Measurements from ENCODE around the gene ARG1. TPM values are rescaled to one million over a fixed set of nuclear protein-coding genes. Genes with fewer than 3 reads are reported as not detected.
A peak's percentile ranks its signal among the peaks of the same experiment; 100 is the strongest.

Gene ARG1
- total and polyA plus RNA-seq, 4 donors: 0.87 to 4.6 TPM; not detected in 2

DNA sequence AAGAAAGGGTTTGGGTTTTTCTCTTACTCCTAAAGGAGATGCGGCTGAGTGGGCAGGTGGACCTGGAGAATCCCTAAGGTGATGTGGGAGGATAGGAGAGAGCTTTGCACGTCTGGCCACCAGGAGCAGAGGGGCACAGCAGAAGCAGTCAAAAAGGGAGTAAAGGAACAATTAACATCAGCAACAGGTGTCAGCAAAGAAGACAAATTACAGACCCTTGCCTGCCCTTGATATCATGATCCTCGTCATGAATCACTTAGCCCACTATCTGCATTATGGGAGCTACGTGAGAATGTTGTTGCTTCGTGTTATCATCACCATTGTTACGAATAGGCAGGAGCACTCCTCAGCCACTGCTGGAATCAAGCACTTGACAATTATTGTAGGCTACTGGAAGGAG lies 25.5 kb upstream of the ARG1 start:
- Histone ChIP-seq H3K27ac (ENCODE audit: low read depth in 1 of 2, low read length in 2 of 2) (no peak overlapping the region), H3K4me1 (ENCODE audit: control insufficient read depth in 1 of 2, insufficient read depth in 2 of 2, low read length in 2 of 2) (no peaks in the 10 kb centered on the region), H3K27me3 (ENCODE audit: control insufficient read depth in 1 of 2, insufficient read depth in 2 of 2, low read length in 1 of 2) (no peaks in the 10 kb centered on the region), H3K4me3 (ENCODE audit: low read length in 2 of 2) (no peak overlapping the region), H3K9me3 (ENCODE audit: control insufficient read depth, low read length) (no peaks in the 10 kb centered on the region), H3K36me3 (ENCODE audit: control insufficient read depth in 1 of 2, insufficient read depth in 2 of 2, low read length in 1 of 2) (no peaks in the 10 kb centered on the region)
- WGBS, 2 donors: 77 to 82% methylated on average over 6 of the region's 6 CpGs
- ATAC-seq (ENCODE audit: low FRiP score) (no peak), DNase-seq (no peak)
- intact Hi-C loops (cut with DNase I): no loop called here

- H3K4me1 ChIP-seq (ENCODE audit: control insufficient read depth in 1 of 2, insufficient read depth in 2 of 2, low read length in 2 of 2): no peaks in the 10 kb centered on the region
- 68 to 76% methylated on average over 1 of the region's 1 CpG for WGBS, 2 donors
- H3K27me3 ChIP-seq (ENCODE audit: control insufficient read depth in 1 of 2, insufficient read depth in 2 of 2, low read length in 1 of 2): no peaks in the 10 kb centered on the region
- H3K36me3 ChIP-seq (ENCODE audit: control insufficient read depth in 1 of 2, insufficient read depth in 2 of 2, low read length in 1 of 2): no peaks in the 10 kb centered on the region
- intact Hi-C loops (cut with DNase I): no loop called here
- ATAC-seq (ENCODE audit: low FRiP score): no peak
- H3K4me3 ChIP-seq (ENCODE audit: low read length in 2 of 2): no peak overlapping the region
- no peak for DNase-seq
- no peaks in the 10 kb centered on the region for H3K9me3 ChIP-seq (ENCODE audit: control insufficient read depth, low read length)
- no peak overlapping the region for H3K27ac ChIP-seq (ENCODE audit: low read depth in 1 of 2, low read length in 2 of 2)
Measured at GRCh38 chr6:131548441-131548840, 24.6 kb upstream of the ARG1 start.

GRCh38 chr6:131549811-131550210 lies 23.2 kb upstream of the ARG1 start:
- DNase-seq: no peak
- H3K27ac ChIP-seq (ENCODE audit: low read depth in 1 of 2, low read length in 2 of 2): no peak overlapping the region
- H3K36me3 ChIP-seq (ENCODE audit: control insufficient read depth in 1 of 2, insufficient read depth in 2 of 2, low read length in 1 of 2): no peaks in the 10 kb centered on the region
- no peak for ATAC-seq (ENCODE audit: low FRiP score)
- no peaks in the 10 kb centered on the region for H3K4me1 ChIP-seq (ENCODE audit: control insufficient read depth in 1 of 2, insufficient read depth in 2 of 2, low read length in 2 of 2)
- H3K4me3 ChIP-seq (ENCODE audit: low read length in 2 of 2): no peak overlapping the region
- H3K9me3 ChIP-seq (ENCODE audit: control insufficient read depth, low read length): no peaks in the 10 kb centered on the region
- H3K27me3 ChIP-seq (ENCODE audit: control insufficient read depth in 1 of 2, insufficient read depth in 2 of 2, low read length in 1 of 2): no peaks in the 10 kb centered on the region
- WGBS, 2 donors: 45 to 53% methylated on average over 2 of the region's 2 CpGs
- intact Hi-C loops (cut with DNase I): no loop called here

GRCh38 chr6:131551902-131552301 lies 21.1 kb upstream of the ARG1 start:
- Histone ChIP-seq H3K27ac (ENCODE audit: low read depth in 1 of 2, low read length in 2 of 2) (no peak overlapping the region), H3K4me3 (ENCODE audit: low read length in 2 of 2) (no peak overlapping the region), H3K4me1 (ENCODE audit: control insufficient read depth in 1 of 2, insufficient read depth in 2 of 2, low read length in 2 of 2) (no peaks in the 10 kb centered on the region), H3K9me3 (ENCODE audit: control insufficient read depth, low read length) (no peaks in the 10 kb centered on the region), H3K36me3 (ENCODE audit: control insufficient read depth in 1 of 2, insufficient read depth in 2 of 2, low read length in 1 of 2) (no peaks in the 10 kb centered on the region), H3K27me3 (ENCODE audit: control insufficient read depth in 1 of 2, insufficient read depth in 2 of 2, low read length in 1 of 2) (no peaks in the 10 kb centered on the region)
- intact Hi-C loops (cut with DNase I): no loop called here
- no peak for DNase-seq
- WGBS, 2 donors: 20 to 22% methylated on average over 4 of the region's 4 CpGs
- no peak for ATAC-seq (ENCODE audit: low FRiP score)

DNA sequence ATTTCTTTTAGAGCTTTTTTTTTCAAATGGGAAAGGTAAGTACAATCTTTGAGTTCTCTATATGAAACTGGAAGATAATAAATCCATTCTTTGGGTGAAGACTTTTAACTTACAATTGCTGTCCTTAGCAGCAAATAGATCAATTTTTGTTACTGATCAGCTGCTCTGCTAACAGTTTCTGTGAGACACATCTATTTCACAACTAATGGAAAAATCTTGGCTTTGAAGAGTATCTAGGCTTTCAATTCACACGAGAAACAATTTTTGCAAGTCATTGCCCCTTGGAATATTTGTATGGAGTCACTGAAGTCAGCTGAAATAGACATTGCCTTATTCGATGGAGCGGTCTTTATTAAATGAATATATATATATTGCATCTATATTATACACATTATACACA lies 20.5 kb upstream of the ARG1 start:
- Histone ChIP-seq H3K27ac (ENCODE audit: low read depth in 1 of 2, low read length in 2 of 2) (no peak overlapping the region), H3K9me3 (ENCODE audit: control insufficient read depth, low read length) (no peaks in the 10 kb centered on the region), H3K4me3 (ENCODE audit: low read length in 2 of 2) (no peak overlapping the region), H3K27me3 (ENCODE audit: control insufficient read depth in 1 of 2, insufficient read depth in 2 of 2, low read length in 1 of 2) (no peaks in the 10 kb centered on the region), H3K4me1 (ENCODE audit: control insufficient read depth in 1 of 2, insufficient read depth in 2 of 2, low read length in 2 of 2) (no peaks in the 10 kb centered on the region), H3K36me3 (ENCODE audit: control insufficient read depth in 1 of 2, insufficient read depth in 2 of 2, low read length in 1 of 2) (no peaks in the 10 kb centered on the region)
- 83 to 88% methylated on average over 3 of the region's 3 CpGs for WGBS, 2 donors
- intact Hi-C loops (cut with DNase I): no loop called here
- ATAC-seq (ENCODE audit: low FRiP score): no peak
- no peak for DNase-seq

DNA sequence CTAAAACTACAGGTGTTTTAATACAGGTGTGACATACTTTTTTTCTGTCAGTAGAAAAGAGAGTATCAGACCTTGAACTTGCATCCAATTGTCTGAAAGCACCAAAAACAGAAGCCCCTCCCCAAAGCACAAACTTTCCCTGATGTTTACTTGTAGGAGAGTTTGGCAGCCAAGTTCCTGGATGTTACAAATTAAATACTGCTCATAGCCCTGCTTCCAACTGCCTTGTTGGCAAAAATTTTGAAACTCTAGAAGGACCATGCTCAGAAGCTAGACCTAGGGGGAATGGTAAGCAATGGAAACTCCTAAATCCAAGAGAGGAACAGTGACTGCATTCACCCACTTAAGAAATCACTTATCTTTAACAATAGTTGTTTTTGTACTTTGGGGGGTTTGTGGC lies 17.0 kb upstream of the ARG1 start:
- ATAC-seq (ENCODE audit: low FRiP score): no peak
- Histone ChIP-seq H3K27me3 (ENCODE audit: control insufficient read depth in 1 of 2, insufficient read depth in 2 of 2, low read length in 1 of 2) (no peaks in the 10 kb centered on the region), H3K36me3 (ENCODE audit: control insufficient read depth in 1 of 2, insufficient read depth in 2 of 2, low read length in 1 of 2) (no peaks in the 10 kb centered on the region), H3K4me1 (ENCODE audit: control insufficient read depth in 1 of 2, insufficient read depth in 2 of 2, low read length in 2 of 2) (no peaks in the 10 kb centered on the region), H3K9me3 (ENCODE audit: control insufficient read depth, low read length) (no peaks in the 10 kb centered on the region), H3K27ac (ENCODE audit: low read depth in 1 of 2, low read length in 2 of 2) (no peak overlapping the region), H3K4me3 (ENCODE audit: low read length in 2 of 2) (no peak overlapping the region)
- intact Hi-C loops (cut with DNase I): no loop called here
- DNase-seq: no peak

DNA sequence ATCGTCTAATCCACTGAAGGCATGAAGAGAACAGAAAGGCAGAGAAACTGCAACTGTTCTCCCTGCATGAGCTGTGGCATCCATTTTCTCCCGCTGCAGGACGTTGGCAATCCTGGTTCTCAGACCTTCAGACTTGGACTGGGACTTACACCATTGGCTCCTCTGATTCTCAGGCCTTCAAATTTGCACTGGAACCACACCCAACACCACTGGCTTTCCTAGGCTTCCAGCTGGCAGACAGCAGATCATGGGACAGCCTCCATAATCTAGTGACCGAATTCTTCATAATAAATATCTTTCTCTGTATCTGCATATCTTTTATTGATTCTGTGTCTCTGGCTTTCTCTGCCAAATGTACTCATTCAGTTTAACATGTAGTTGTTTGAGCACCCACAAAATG lies 14.1 kb upstream of the ARG1 start:
- no peak overlapping the region for H3K4me3 ChIP-seq (ENCODE audit: low read length in 2 of 2)
- H3K27ac ChIP-seq (ENCODE audit: low read depth in 1 of 2, low read length in 2 of 2): no peak overlapping the region
- H3K27me3 ChIP-seq (ENCODE audit: control insufficient read depth in 1 of 2, insufficient read depth in 2 of 2, low read length in 1 of 2): no peaks in the 10 kb centered on the region
- H3K4me1 ChIP-seq (ENCODE audit: control insufficient read depth in 1 of 2, insufficient read depth in 2 of 2, low read length in 2 of 2): no peaks in the 10 kb centered on the region
- DNase-seq: no peak
- H3K9me3 ChIP-seq (ENCODE audit: control insufficient read depth, low read length): no peaks in the 10 kb centered on the region
- 74 to 80% methylated on average over 4 of the region's 4 CpGs for WGBS, 2 donors
- peak; percentile 38 for ATAC-seq (ENCODE audit: low FRiP score)
- no peaks in the 10 kb centered on the region for H3K36me3 ChIP-seq (ENCODE audit: control insufficient read depth in 1 of 2, insufficient read depth in 2 of 2, low read length in 1 of 2)
- intact Hi-C loops (cut with DNase I): no loop called here

DNA sequence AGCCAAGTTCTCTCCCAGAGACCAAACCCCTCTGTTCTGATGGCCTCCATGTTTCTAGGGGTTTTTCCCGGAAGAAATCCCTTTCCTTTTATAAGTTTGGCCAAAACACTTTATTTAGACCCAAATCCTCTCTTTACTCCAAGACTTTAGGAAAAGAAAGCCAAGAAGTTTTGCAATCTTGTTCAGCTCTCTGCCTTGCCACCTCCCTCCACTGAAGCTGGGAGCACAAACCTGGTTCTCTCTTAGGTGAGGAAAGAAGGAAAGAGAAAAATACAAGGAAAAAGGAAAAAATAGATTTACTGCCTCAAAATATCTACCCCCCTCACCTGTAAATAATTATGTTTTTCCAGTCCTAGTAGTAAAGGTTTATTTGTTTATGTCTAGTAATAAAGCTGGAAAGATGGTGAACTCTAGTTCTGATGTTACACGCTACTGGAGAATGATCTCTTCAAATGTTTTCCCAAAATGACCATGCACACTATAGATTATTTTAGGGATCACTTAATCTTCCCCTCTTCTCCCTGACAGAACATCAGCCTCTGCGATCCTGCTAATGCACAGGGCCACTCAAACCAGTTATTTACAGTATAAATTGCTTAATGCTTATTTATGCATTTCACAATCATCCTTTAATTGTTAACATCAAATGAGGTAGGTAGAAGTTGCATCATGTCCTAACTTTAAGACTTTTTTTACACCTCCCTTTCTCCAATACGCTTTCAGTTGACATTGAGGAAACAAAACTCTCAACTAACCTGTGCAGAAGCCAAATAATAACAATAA lies 10.9 kb upstream of the ARG1 start:
- intact Hi-C loops (cut with DNase I): no loop called here
- ATAC-seq (ENCODE audit: low FRiP score): no peak

GRCh38 chr6:131565056-131565455 lies 8.0 kb upstream of the ARG1 start:
- no peak overlapping the region for H3K27ac ChIP-seq (ENCODE audit: low read depth in 1 of 2, low read length in 2 of 2)
- DNase-seq (no peak), ATAC-seq (ENCODE audit: low FRiP score) (no peak)
- H3K9me3 ChIP-seq (ENCODE audit: control insufficient read depth, low read length): no peaks in the 10 kb centered on the region
- H3K36me3 ChIP-seq (ENCODE audit: control insufficient read depth in 1 of 2, insufficient read depth in 2 of 2, low read length in 1 of 2): no peaks in the 10 kb centered on the region
- whole genome bisulfite sequencing, 2 donors: 61 to 67% methylated on average over 2 of the region's 2 CpGs
- no peaks in the 10 kb centered on the region for H3K27me3 ChIP-seq (ENCODE audit: control insufficient read depth in 1 of 2, insufficient read depth in 2 of 2, low read length in 1 of 2)
- intact Hi-C loops (cut with DNase I): no loop called here
- H3K4me3 ChIP-seq (ENCODE audit: low read length in 2 of 2): no peak overlapping the region
- no peaks in the 10 kb centered on the region for H3K4me1 ChIP-seq (ENCODE audit: control insufficient read depth in 1 of 2, insufficient read depth in 2 of 2, low read length in 2 of 2)

More for the DNA sequence above, 10.9 kb upstream of the ARG1 start:
- H3K4me1 ChIP-seq (ENCODE audit: control insufficient read depth in 1 of 2, insufficient read depth in 2 of 2, low read length in 2 of 2): no peaks in the 10 kb centered on the region
- no peak overlapping the region for H3K27ac ChIP-seq (ENCODE audit: low read depth in 1 of 2, low read length in 2 of 2)
- H3K9me3 ChIP-seq (ENCODE audit: control insufficient read depth, low read length): no peaks in the 10 kb centered on the region
- no peaks in the 10 kb centered on the region for H3K36me3 ChIP-seq (ENCODE audit: control insufficient read depth in 1 of 2, insufficient read depth in 2 of 2, low read length in 1 of 2)
- no peak for DNase-seq
- H3K27me3 ChIP-seq (ENCODE audit: control insufficient read depth in 1 of 2, insufficient read depth in 2 of 2, low read length in 1 of 2): no peaks in the 10 kb centered on the region
- 85 to 89% methylated on average over 4 of the region's 4 CpGs for WGBS, 2 donors
- no peak overlapping the region for H3K4me3 ChIP-seq (ENCODE audit: low read length in 2 of 2)

Data from aorta (tissue), 5 donors.